GM15510 (cell line): Measurements from ENCODE around the gene RPTOR.

Experiments
- POLR2A ChIP-seq: IDR thresholded peaks from 3 replicates; pipeline ENCODE4 v1.6.1; 2011; ENCODE audit warnings: borderline replicate concordance; ENCODE audit not compliant: insufficient read length; ENCODE audit errors: extremely low read depth

RPTOR gene

DNA sequence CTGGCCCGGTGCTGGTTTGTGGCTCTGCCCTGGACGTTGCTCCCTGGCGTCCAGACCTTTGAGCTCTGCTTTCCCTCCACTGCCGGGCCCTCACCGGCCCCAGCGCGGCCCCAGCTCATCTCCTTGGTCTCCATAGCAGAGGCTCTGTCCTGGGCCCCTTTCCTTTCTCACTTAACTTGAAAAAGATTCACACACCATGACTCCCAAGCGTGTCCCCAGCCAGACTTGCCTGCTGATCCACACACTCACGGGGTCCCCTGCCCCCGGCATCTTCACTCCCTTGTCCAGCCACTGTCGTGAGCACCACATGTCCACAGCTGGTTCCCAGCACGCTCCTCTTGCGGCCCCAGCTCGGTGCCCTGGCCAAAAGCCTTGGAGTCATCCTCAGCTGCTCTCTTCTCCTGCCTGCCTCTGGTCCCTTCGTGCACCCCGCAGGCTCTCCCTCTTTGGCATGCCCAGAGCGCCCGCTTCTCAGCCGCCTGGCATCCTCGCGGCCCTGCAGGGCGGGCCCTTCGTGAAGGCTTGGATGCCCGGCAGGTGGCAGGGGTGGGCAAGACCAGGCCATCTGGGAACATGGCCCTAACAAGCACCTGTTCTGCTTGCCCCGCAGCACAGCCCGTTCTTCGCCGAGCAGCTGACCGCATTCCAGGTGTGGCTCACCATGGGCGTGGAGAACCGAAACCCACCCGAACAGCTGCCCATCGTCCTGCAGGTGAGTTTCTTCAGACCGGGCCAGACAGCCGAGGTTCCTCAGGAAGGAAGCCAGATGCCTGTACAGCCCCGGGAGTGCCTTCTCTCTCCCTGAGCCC lies 301.4 kb downstream of the RPTOR start:
- no peak for TF ChIP-seq POLR2A

GRCh38 chr17:80846932-80847331 lies 302.3 kb downstream of the RPTOR start:
- no peak for TF ChIP-seq POLR2A

GRCh38 chr17:80847496-80848230 lies 303.0 kb downstream of the RPTOR start:
- no peak for TF ChIP-seq POLR2A

DNA sequence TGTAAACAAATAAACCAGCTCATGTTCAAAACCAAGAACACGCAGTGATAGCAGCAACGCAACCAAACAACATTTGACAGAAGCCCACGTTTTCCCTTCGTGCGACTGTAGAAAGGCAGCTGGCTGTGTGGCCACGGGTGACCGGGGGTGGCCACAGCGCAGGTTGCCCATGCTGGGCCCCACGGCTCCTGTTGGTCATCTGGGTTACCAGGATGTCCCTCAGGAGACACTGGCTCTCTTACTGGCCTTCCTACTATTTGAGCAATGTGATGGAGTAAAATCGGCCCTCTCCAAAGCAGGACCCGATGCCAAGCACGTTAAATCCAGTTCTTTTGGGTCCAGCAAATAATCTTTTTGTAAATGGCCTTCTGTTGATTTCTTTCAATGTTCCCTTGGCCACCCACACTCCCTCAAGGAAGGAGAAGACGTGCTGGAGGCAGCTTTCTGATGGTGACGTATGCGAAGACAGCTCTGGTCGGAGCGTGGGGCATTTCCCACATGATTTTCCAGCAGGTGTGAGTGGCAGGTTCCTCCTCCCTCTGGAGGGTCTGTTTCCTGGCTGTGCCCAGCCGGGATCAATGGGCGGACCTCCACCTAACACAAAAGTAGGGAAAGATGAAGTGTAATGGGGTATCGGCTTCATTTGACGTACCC lies 303.9 kb downstream of the RPTOR start:
- no peak for TF ChIP-seq POLR2A

DNA sequence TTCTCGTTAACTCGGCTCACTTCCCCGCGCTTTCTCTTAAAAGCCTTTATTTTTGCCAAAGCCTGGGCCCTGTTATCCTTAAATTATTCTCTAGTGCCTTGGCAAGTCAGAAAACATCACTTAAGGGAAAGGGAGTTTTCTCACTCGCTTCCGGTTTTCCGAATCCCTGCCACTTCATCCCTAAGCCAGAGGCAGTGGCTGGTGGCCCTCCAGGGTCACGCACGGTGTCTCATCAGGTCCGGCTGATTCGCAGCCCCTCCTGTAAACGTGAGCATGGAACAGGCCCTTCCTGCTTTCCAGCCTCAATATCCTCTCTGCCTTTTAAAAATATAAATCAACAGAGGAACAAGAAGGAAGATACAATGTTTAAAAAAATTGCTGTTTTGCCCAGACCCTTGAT lies 304.5 kb downstream of the RPTOR start:
- no peak for TF ChIP-seq POLR2A

DNA sequence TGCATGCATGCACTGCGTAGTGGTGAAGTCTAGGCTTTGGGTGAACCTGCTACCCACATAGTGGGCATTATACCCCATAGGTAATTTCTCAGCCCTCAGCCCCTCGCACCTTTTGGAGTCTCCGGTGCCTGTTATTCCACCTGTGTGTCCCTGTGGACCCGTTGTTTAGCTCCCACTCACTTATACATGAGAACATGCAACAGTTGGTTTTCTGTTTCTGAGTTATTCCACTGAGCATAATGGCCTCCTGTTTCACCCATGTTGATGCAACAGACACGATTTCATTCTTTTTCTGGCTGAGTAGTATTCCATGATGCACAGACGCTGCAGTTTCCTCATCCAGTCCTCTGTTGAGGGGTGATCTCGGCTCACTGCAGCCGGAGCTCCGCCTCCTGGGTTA lies 305.5 kb downstream of the RPTOR start:
- TF ChIP-seq POLR2A = no peak

DNA sequence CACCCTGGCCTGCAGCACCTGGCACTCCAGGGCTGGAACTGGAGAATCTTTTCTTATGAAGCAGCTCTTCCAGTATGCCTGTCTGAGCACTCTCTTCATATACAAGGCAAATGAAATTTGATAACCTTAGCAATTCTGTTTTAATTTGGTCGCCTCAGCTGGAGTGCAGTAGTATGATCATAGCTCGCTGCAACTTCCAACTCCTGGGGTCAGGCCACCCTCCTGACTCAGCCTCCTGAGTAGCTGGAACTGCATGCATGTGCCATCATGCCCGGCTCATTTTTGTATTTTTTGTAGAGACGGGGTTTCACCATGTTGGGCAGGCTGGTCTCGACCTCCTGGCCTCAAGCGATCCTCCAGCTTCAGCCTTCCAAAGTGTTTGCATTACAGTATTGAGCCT lies 306.2 kb downstream of the RPTOR start:
- no peak for TF ChIP-seq POLR2A

GRCh38 chr17:80851277-80851925 lies 306.8 kb downstream of the RPTOR start:
- no peak for TF ChIP-seq POLR2A

- TF ChIP-seq POLR2A = no peak
Observed at GRCh38 chr17:80852476-80853015, 307.9 kb downstream of the RPTOR start.

DNA sequence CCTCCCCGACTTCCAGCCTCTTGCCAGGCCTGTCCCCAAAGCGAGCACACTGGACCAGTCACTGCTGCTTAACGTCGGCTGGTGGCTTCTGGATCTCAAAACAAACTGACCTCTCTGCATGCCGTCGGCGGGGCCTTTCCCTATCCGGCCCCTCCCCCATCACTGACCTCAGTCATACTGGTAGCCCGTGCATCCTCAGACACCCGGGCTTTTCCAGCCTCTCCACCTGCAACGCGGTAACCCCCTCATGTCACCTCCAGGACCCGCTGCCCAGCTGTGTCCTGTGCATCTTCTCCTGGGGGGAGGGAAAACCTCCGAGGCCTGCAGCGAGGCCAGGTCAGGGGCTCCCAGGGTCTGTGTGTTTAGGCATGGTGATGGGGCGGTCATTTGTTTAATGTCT lies 308.4 kb downstream of the RPTOR start:
- no peak for TF ChIP-seq POLR2A

GRCh38 chr17:80854220-80854619 lies 309.6 kb downstream of the RPTOR start:
- TF ChIP-seq POLR2A = no peak

DNA sequence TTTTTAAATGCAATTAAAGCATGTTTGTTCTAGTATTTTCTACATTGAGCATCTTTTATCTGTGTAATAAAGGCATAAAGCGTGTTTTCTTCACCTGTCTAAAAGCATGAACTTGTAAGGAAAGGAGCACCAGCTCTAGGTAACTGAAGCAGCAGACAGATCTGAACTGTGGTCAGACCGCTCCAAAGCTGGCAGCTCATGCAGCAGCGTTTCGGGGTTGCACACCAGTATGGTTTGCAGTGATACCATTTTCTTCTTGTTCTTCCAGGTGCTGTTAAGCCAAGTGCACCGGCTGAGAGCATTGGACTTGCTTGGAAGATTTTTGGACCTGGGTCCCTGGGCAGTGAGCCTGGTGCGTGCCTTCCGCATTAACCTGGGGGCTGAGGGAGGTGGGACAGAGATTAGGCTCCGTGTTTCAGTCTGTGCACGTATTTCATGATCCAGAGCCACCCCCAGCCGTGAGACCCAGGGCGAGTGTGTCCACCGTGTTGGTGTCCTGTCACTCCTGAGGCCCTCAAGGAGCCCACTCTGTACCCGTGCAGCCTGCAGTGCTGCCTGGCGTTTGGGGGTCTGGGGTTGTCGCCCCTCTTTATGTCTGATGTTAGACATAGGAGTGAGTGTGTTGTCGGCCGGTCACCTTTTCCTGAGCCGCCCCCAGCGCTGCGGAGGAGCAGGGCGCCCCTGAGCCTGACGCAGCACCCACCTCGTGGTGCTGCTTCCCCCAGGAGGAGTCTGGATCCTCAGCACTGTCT lies 310.7 kb downstream of the RPTOR start:
- TF ChIP-seq POLR2A = no peak

DNA sequence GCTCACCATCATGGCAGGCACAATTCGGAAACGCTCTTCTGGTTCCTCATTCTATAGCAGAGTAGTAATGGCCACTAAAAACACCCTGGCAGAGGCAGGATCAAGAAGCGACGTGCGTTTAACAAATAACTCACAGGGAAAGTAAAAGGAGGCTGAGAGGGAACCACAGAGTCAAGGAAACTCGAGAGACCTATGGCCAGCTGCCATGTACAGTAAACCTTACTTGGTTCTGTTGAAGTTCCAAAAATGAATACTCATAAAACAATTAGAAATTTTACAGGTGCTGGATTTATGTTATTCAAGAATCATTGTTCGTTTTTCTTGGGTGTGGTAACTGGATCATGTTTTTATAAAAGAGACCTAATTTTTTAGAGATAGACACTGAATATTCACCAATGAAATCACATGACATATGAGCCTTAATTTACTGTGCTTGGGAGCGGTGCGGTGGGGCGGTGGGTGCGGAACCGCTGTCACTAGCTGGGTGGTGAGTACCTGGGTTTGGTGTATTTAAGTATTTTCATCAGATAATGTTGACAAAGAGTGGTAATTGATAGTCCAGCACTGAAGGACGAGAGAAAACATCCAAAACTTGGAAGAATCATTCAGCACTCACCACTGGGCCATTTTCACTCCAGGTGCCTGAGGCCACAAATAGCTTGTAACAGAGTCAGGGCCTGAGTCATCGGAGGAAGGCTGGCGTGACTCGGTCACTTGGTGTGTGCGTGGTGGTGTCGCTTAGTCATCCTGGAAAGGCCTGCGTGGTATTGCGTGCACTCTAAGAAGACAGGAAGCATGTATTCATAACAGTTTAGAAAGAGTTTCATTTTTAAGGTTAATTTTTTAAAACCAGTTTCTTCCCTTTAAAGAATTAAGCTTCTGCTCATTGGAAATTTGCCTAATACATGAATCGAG lies 311.6 kb downstream of the RPTOR start:
- no peak for TF ChIP-seq POLR2A
